HG03432 (cell line): ENCODE results near the gene SVIL.

Experiments
- ATAC-seq: cut with Tn5 transposase; IDR thresholded peaks from one replicate; pipeline ENCODE4 v1.9.1; 2021; ENCODE audit warnings: mild to moderate bottlenecking, moderate library complexity; ENCODE audit not compliant: unreplicated experiment

SVIL gene

GRCh38 chr10:29634764-29635625, at the start of gene SVIL:
Gene SVIL (minus strand): TSS chr10:29634971. CDS start chr10:29555058, 79,913 bp downstream.
- ATAC-seq, result no peak

DNA sequence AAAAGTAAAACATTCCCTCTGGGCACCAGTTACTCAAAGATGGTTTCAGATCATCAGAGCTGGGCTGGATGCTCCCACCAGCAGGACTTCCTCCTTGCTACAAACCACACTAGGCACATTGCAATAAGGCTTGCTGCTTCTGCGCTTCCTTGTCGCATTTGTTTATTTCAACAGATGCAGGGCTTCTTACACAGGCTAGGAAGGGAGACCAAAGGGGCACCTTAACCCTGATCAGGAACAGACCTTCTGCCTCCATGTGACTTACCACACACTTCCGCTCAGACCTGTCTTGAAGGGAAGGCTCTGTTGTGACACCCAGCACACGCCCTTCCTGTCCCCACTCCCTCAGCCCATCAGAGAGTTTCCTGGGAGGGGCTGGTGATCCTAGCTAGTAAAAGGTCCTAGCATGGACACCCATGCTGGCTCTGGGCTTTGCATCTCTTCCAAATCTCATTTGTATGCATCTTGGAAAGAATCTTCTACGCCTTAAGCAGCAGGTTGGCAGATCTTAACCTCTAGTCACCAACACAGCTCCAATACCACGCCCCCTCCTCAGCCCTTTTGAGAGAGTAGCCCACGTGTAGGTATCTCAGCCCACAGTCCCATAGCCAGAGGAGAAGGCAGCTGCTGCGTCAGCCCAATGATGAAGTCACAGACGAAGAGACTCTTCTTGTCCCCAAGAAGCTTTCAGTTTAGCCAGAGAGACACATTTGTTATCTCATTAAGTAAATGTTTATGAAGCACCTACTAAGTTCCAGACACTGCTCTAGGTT, 47.1 kb upstream of the SVIL start:
- peak; percentile 64 for ATAC-seq

GRCh38 chr10:29680091-29680490, 45.3 kb upstream of the SVIL start:
- no peak for ATAC-seq

DNA sequence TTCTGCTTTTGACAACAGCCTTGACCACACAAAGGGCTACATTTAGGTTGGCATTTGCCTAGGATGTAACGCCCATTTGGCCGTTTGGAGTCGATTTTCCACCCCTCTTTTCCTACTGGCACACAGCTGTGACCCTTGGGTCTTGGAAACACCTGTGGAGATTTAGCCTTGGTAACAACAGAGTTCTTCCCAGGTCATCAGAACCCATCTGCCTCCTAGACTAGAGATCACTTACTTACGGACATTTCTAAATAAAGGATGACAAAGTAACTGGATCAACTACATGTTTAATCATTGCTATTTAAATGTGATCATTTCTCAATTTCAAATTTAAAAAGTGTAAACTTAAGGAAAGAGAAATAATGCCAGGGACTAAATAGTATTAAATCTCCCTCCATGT, 42.0 kb upstream of the SVIL start:
- no peak for ATAC-seq

GRCh38 chr10:29675984-29676383, 41.2 kb upstream of the SVIL start:
- no peak for ATAC-seq

DNA sequence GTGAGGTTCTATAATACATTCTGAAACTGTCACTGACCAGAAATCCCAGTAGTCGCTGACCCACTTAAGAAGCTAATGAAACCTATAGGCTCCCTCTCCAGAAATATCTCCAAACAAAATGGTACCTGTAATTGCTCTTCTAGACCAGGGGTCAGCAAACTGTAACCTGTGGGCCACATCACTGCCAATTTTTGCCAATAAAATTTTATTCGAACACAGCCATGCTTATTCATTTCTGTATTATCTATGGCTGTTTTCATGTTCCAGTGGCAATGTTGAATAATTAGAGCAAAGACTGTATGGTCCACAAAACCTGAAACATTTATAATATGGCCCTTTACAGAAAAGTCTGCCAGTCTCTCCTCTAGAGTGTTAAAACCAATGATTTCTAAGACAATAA, 37.2 kb upstream of the SVIL start:
- no peak for ATAC-seq

GRCh38 chr10:29671228-29671780, 36.5 kb upstream of the SVIL start:
- no peak for ATAC-seq

GRCh38 chr10:29670761-29671160, 36.0 kb upstream of the SVIL start:
- ATAC-seq, result no peak

GRCh38 chr10:29669149-29669548, 34.4 kb upstream of the SVIL start:
- ATAC-seq, result no peak

DNA sequence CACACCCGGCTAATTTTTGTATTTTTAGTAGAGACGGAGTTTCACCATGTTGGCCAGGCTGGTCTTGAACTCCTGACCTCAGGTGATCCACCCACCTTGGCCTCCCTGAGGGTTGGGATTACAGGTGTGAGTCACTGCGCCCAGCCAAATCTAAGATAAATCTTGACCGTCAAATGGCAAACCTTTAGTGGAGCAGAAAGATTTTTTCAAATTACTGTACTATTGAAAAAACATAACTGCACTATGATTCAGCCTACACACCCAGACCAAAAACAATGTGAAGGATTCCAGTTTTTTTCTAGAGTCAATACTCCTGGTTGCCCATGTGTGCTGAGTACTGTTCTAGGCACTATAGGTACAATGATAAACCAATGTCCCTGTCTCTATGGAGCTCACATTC, 33.9 kb upstream of the SVIL start:
- no peak for ATAC-seq

- no peak for ATAC-seq
These were observed 32.4 kb upstream of the SVIL start for GRCh38 chr10:29667191-29667590.

DNA sequence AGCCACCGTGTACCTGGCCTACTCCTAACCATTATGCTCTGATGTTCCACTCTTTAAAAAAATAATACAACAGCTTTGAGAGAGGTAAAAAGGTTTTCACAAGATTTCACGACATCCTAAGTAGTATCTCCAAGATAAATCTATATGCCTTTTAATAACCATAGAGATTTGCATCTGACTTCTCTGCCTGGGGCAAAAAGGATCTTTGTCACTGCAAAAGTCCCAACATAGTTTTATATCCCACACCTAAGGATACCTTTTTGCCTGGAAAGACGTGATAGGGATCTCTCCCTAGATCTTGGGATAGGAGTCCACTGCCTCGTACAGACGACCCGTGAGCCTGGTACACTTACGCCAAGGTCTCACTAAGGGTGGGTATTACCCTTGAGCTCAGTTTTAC, 31.4 kb upstream of the SVIL start:
- ATAC-seq, result no peak

DNA sequence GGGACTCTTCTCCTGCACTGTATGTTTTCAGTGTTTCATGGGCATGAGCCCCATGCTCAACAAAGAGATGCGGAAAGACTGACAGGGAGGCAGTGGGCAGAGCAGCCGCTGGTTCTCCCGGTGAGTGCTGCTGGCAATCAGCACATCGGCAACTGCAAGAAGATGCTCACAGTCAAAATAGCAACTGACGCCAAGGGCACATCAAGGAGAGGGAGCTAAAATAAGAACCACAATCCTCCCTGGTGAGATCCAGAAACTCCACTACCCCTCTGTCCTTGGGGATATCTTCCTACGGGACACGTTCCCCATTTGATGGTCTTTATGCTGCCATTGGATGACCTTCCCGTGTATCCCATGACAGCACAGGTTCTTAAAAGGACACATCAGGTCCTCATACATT, 28.9 kb upstream of the SVIL start:
- ATAC-seq, result no peak

GRCh38 chr10:29658984-29659965, 24.5 kb upstream of the SVIL start:
- peak; percentile 99 for ATAC-seq

- ATAC-seq, result no peak
These were observed 23.0 kb upstream of the SVIL start for GRCh38 chr10:29657719-29658274.

GRCh38 chr10:29656451-29656992, 21.8 kb upstream of the SVIL start:
- ATAC-seq, result no peak

- ATAC-seq, result no peak
These were observed 17.4 kb upstream of the SVIL start for GRCh38 chr10:29652192-29652591.

- no peak for ATAC-seq
These were observed 17.0 kb upstream of the SVIL start for GRCh38 chr10:29651767-29652166.

DNA sequence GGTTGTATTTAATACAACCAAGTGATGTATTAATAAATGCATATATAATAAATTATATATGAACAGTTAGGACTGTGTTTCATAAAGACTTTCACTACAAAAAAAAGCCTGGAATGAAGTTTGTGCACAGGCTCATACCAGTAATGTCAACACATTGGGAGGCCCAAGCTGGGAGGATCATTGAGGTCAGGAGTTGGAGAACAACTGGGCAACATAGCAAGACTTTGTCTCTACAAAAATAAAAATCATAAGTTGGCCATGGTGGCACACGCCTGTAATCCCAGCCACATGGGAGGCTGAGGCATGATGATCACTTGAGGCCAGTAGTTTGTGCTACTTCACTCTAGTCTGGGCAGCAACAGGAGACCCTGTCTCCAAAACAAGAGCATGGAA, 15.8 kb upstream of the SVIL start:
- ATAC-seq, result no peak
